Measurements from ENCODE around the gene MAP3K7CL. TPM values are rescaled to one million over a fixed set of nuclear protein-coding genes. Genes with fewer than 3 reads are reported as not detected.

The MAP3K7CL gene
- total RNA-seq, 1 experiment from 2014 or later, result 28.3 TPM

DNA sequence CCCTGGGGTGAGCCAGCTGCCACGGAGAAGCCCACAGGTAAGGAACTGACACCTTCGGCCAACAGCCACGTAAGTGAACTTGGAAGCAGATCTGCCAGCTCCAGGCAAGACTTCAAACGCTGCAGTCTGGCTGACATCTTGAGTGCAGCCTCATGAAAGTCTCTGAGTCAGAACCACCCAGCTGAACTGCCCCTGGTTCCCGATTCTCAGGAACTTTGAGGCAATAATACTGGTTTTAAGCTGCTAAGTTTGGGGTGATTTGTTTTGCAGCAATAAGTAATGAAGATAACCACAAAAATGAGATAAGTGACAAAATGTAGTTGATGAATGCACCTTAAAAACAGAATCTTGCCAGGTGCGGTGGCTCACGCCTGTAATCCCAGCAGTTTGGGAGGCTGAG lies 48.5 kb downstream of the MAP3K7CL start:
- no peaks in the 10 kb centered on the region for H3K9me3 ChIP-seq
- no peaks in the 10 kb centered on the region for H3K36me3 ChIP-seq
- no peaks in the 10 kb centered on the region for H3K27me3 ChIP-seq
- no peak overlapping the region for H3K4me3 ChIP-seq
- no peak for DNase-seq

DNA sequence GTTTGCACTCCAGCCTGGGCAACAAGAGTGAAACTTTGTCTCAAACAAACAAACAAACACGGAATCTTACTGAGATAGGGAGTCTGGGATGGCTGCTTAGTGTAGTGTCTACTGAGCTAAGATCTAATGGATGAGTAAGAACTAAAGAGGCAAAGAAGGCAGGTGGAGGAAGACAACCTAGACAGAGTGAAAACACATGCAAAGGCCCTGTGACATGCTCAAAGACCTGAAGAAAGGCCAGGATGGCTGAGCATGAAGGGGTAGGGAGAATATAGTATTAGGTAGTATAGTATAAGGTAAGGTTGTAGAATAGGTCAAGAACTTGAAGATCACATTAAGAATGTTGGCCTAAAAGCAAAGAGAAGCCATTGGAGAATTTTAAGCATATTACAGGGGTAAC lies 49.1 kb downstream of the MAP3K7CL start:
- H3K9me3 ChIP-seq, result no peaks in the 10 kb centered on the region
- no peaks in the 10 kb centered on the region for H3K27me3 ChIP-seq
- DNase-seq, result no peak
- no peak overlapping the region for H3K4me3 ChIP-seq
- no peaks in the 10 kb centered on the region for H3K36me3 ChIP-seq

DNA sequence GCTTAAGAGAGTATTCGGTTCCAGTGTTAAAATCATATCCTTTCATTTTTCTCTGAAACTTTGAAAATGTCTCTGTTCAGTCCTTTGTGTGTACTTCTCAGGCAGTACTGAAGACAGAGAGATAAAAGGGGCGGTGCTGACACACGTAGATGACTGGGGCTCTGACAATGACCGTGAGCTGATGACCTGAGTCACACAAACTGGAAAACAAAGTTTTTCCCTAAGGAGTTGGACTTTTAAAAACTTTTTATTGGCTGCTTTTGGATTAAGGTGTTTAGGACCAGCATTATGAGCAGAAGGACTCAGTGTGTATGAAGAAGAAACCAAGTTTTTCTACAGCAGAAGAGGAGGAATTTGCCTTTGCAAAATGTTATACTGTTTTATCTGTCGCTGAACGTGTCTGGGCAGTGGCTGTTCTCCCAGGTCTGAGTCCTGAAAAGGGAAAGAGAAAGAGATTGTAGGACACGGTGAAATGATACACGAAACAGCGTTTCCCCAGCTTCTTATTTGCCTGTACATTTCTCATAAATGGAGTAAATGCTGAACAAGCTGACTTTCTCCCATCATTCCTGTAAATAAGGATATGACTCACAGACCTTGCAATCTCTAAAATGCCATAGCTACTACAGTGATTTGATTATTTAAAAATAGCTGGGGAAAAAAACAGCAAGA lies 51.5 kb downstream of the MAP3K7CL start:
- H3K4me3 ChIP-seq, result peak overlapping the region; percentile 30
- peak; percentile 48 for DNase-seq
- no peaks in the 10 kb centered on the region for H3K9me3 ChIP-seq
- no peaks in the 10 kb centered on the region for H3K36me3 ChIP-seq
- H3K27me3 ChIP-seq, result no peaks in the 10 kb centered on the region

DNA sequence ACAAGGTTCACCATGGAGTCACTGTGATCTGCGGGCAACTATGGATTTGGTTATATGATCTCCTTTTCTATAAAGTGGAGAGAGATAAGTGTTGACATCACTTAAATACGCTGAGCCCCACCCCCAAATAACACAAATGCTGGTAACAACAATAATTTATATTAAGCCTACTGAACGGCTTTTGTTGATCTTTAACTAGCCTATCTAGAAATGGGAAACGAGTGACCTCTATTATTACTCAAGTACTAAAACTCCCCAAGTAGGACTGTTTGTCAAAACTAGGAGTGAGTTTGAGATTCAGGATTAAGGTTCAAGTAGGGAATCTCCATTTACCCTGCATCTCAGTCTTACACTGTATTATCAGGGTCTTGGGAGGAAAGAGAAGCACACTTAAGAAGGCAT lies 52.2 kb downstream of the MAP3K7CL start:
- no peak for DNase-seq
- peak overlapping the region; percentile 30 for H3K4me3 ChIP-seq
- no peaks in the 10 kb centered on the region for H3K9me3 ChIP-seq
- no peaks in the 10 kb centered on the region for H3K36me3 ChIP-seq
- H3K27me3 ChIP-seq, result no peaks in the 10 kb centered on the region

GRCh38 chr21:29184037-29184436 lies 53.6 kb downstream of the MAP3K7CL start:
- no peaks in the 10 kb centered on the region for H3K27me3 ChIP-seq
- H3K4me3 ChIP-seq, result no peak overlapping the region
- DNase-seq, result no peak
- no peaks in the 10 kb centered on the region for H3K9me3 ChIP-seq
- no peaks in the 10 kb centered on the region for H3K36me3 ChIP-seq

DNA sequence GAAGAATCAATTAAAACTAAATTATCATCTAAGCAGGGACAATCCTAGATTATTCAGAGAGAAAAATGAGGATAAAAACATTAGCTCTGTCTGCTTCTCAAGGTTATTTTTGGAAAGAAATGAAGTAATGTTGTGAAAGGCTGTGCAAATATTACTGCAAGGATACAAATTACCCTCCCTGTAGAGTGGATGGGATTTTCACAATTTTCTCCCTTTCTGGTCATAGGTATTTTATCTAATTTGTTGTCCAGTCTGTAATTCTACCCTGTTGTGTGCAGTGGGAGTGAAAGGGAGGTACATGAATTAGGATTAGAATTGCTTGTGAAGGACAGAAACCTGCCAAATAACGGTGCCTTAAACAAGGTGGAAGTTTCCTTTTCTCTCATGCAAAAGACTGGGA lies 54.7 kb downstream of the MAP3K7CL start:
- no peak for DNase-seq
- H3K36me3 ChIP-seq, result no peaks in the 10 kb centered on the region
- H3K4me3 ChIP-seq, result no peak overlapping the region

GRCh38 chr21:29185633-29186032 lies 55.2 kb downstream of the MAP3K7CL start:
- H3K36me3 ChIP-seq, result no peaks in the 10 kb centered on the region
- H3K4me3 ChIP-seq, result no peak overlapping the region
- no peaks in the 10 kb centered on the region for H3K9me3 ChIP-seq
- H3K27me3 ChIP-seq, result no peaks in the 10 kb centered on the region
- no peak for DNase-seq

More for the DNA sequence above, 54.7 kb downstream of the MAP3K7CL start:
- H3K9me3 ChIP-seq, result no peaks in the 10 kb centered on the region
- no peaks in the 10 kb centered on the region for H3K27me3 ChIP-seq

DNA sequence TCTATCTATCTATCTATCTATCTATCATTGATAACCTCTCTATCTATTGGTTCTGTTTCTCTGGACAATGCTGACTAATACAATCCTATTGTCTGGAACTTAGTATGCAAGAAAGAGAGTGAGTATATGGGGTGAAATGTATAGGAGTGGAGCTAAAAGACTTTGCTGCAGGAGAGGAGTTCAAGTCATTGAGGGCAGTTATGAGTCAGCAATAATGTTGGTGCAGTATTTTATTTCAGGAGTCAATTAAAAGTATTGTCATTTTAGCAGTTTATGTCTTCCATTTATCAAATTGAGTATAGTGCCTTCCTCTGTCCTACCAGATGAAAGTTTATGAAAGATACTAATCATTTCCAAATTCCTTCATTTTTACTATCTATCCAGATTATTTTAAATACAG lies 55.8 kb downstream of the MAP3K7CL start:
- Histone ChIP-seq H3K27me3 (no peaks in the 10 kb centered on the region), H3K9me3 (no peaks in the 10 kb centered on the region), H3K36me3 (no peaks in the 10 kb centered on the region), H3K4me3 (no peak overlapping the region)
- no peak for DNase-seq

DNA sequence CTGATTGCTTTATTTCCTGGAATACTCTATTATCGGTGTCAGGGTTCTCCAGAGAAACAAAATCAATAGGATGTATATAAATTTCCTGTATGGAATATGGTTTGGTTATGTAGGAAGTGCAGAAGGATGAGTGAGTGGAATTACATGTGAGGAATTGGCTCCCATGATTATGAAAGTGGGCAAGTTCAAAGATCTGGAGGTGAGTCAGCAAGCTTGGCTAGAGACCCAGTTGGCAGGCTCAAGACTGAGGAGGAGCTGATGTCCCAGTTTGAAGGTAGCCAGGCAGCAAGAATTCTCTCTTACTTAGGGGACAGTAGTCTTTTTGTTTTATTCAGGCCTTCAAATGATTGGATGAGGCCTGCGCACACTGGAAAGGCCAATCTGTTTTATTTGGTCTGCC lies 57.5 kb downstream of the MAP3K7CL start:
- peak; percentile 85 for DNase-seq
- Histone ChIP-seq H3K9me3 (no peaks in the 10 kb centered on the region), H3K4me3 (no peak overlapping the region)

GRCh38 chr21:29189353-29189752 lies 58.9 kb downstream of the MAP3K7CL start:
- DNase-seq, result no peak
- Histone ChIP-seq H3K4me3 (no peak overlapping the region), H3K27me3 (no peaks in the 10 kb centered on the region), H3K9me3 (no peaks in the 10 kb centered on the region), H3K36me3 (no peaks in the 10 kb centered on the region)

More for the DNA sequence above, 57.5 kb downstream of the MAP3K7CL start:
- Histone ChIP-seq H3K36me3 (no peaks in the 10 kb centered on the region), H3K27me3 (no peaks in the 10 kb centered on the region)

DNA sequence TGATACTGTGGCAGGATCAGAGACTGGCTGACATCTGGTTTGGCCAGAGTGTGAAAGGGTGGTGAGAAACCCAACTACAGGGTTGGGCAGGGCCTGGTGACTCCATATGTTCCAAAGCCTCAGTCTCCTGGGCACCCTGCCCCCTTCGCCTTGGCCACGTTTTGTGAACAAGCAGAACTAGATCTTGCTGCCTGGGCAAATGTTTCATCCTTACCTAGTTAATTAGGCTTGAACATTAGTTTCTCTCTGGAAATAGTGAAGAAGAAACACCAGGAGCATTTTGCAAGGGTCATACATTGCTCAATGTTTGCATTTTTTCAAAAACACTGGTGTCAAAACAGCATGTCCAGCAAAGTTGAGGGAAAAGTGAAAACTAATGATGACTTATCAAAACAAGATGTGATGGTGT lies 60.5 kb downstream of the MAP3K7CL start:
- Histone ChIP-seq H3K4me3 (no peak overlapping the region), H3K27me3 (no peaks in the 10 kb centered on the region), H3K9me3 (no peaks in the 10 kb centered on the region), H3K36me3 (no peaks in the 10 kb centered on the region)
- no peak for DNase-seq

- Histone ChIP-seq H3K27me3 (no peaks in the 10 kb centered on the region), H3K4me3 (no peak overlapping the region), H3K9me3 (no peaks in the 10 kb centered on the region), H3K36me3 (no peaks in the 10 kb centered on the region)
- DNase-seq, result no peak
Observed at GRCh38 chr21:29193072-29193471, 62.6 kb downstream of the MAP3K7CL start.

DNA sequence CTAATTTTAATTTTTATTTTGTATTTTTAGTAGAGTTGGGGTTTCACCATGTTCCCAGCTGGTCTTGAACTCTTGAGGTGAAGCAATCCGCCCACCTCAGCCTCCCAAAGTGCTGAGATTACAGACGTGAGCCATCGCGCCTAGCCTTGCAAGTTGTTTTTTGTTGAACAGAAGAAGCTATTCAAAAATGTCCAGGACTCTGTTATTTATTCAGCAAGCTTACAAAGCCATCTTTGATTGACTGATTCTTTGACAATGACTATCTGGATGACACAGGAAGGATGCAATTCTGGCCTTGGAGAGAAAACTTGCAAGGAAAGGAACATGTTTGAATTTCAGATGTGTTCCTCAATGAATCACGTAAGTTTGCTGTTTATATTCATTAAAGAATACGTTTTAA lies 63.5 kb downstream of the MAP3K7CL start:
- no peak for DNase-seq
- Histone ChIP-seq H3K4me3 (no peak overlapping the region), H3K36me3 (no peaks in the 10 kb centered on the region), H3K27me3 (no peaks in the 10 kb centered on the region), H3K9me3 (peaks cover 2% of the 10 kb centered on the region; the same call in 1 of the 2 replicates)

- Histone ChIP-seq H3K27me3 (no peaks in the 10 kb centered on the region), H3K9me3 (peaks cover 3% of the 10 kb centered on the region; the same call in 1 of the 2 replicates), H3K36me3 (no peaks in the 10 kb centered on the region), H3K4me3 (no peak overlapping the region)
- DNase-seq, result no peak
Observed at GRCh38 chr21:29194342-29194741, 63.9 kb downstream of the MAP3K7CL start.

- DNase-seq, result no peak
- Histone ChIP-seq H3K27me3 (no peaks in the 10 kb centered on the region), H3K4me3 (no peak overlapping the region), H3K36me3 (no peaks in the 10 kb centered on the region), H3K9me3 (peaks cover 4% of the 10 kb centered on the region; the same call in 1 of the 2 replicates)
Observed at GRCh38 chr21:29194847-29195246, 64.4 kb downstream of the MAP3K7CL start.

GRCh38 chr21:29195981-29196669 lies 65.7 kb downstream of the MAP3K7CL start:
- Histone ChIP-seq H3K4me3 (peak overlapping the region; percentile 11), H3K9me3 (peaks cover 9% of the 10 kb centered on the region), H3K36me3 (no peaks in the 10 kb centered on the region), H3K27me3 (no peaks in the 10 kb centered on the region)
- DNase-seq, result peak; percentile 83

DNA sequence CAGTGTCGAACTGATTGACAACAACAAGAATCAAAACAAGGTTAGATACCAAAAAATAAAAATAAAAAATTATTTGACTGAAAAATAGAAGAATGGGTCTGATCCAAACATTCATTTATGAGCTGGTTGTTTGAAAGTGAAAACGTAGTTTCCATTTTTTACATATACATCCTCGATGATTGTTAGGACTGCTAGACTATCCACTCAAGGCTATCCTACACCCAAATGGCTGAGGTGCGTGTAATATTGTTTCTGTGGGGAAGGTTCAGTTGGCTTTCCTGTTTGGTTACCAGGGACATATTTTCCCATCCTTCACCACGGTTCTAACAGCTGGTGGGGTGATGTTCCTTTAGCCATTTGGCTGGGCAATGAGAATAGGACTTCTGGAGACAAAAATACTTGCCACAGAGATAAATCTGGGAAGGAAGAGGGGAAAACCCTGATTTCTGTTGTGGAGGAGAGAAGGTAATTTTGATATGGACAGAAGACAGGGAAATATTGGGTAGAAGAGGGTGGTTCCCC lies 66.3 kb downstream of the MAP3K7CL start:
- Histone ChIP-seq H3K9me3 (peaks cover 10% of the 10 kb centered on the region), H3K4me3 (no peak overlapping the region), H3K27me3 (no peaks in the 10 kb centered on the region), H3K36me3 (no peaks in the 10 kb centered on the region)
- DNase-seq, result no peak

- Histone ChIP-seq H3K9me3 (peaks cover 10% of the 10 kb centered on the region), H3K27me3 (no peaks in the 10 kb centered on the region), H3K4me3 (no peak overlapping the region), H3K36me3 (no peaks in the 10 kb centered on the region)
- no peak for DNase-seq
Observed at GRCh38 chr21:29201186-29201585, 70.7 kb downstream of the MAP3K7CL start.

Measured in MG63 (cell line).